Esophagus squamous epithelium (tissue), 5 donors: ENCODE data around the gene PLSCR2. TPM values are rescaled to one million over a fixed set of nuclear protein-coding genes. Genes with fewer than 3 reads are reported as not detected.

Experiments
- DNase-seq: peaks from one replicate; lab custom pipeline; 2025; lab: John Stamatoyannopoulos, UW
- H3K27ac ChIP-seq, 4 donors: fragments of 200-600 bp; sonication (generic); one replicate each; pipeline ENCODE4 v1.5.1; 2016 to 2019; ENCODE audit warnings: mild to moderate bottlenecking in 1 of 4
- H3K27me3 ChIP-seq, 4 donors: fragments of 200-600 bp; sonication (generic); 1 replicate in 3 of 4; 2 replicates in 1 of 4; pipeline versions ENCODE4 v1.5.1 to v1.6.0; 2017 to 2021; ENCODE audit warnings: antibody characterized with exemption in 1 of 4
- H3K36me3 ChIP-seq, 3 donors: fragments of 200-600 bp; sonication (generic); one replicate each; pipeline ENCODE4 v1.5.1; 2016 to 2019
- H3K4me1 ChIP-seq, 3 donors: fragments of 200-600 bp; sonication (generic); one replicate each; pipeline ENCODE4 v1.5.1; 2017 to 2019
- H3K4me3 ChIP-seq, 4 donors: fragments of 200-600 bp; sonication (generic); 1 replicate in 3 of 4; 2 replicates in 1 of 4; pipeline ENCODE4 v1.5.1; 2016 to 2019; ENCODE audit warnings: mild to moderate bottlenecking in 2 of 4, moderate library complexity in 1 of 4
- H3K9me3 ChIP-seq, 3 donors: fragments of 200-600 bp; sonication (generic); one replicate each; pipeline ENCODE4 v1.5.1; 2016 to 2019
- POLR2A ChIP-seq, 4 donors: fragments of 450-650 bp; IDR thresholded peaks; one replicate each; pipeline ENCODE4 v1.6.1; 2017; ENCODE audit warnings: antibody characterized with exemption in 4 of 4, mild to moderate bottlenecking in 4 of 4, moderate library complexity in 3 of 4
- WGBS, 2 donors: methylation state at CpG; one replicate each; pipeline ENCODE4 v1.1.5; 2018; 5-methylcytosine and 5-hydroxymethylcytosine counted together
- intact Hi-C: fragments of 100-400 bp; cut with DNase I; formaldehyde crosslinking; loops from one replicate; pipeline ENCODE4 v1.15.0; 2022
- total RNA-seq, 4 donors: library from RNA; depleted of rRNA; stranded (reverse); fragments of >200 nt; gene quantifications; one replicate each; pipeline ENCODE4 v1.1.0, GENCODE V29; 2016
- TF ChIP-seq, protein P1 (sequence below), 6 experiments: fragments of 450-650 bp in 4 of 6; fragments of 200-600 bp in 2 of 6; sonication (generic) in 2 of 6; IDR thresholded peaks; one replicate each; pipeline ENCODE4 v1.5.1; 2016 to 2019; ENCODE audit warnings: antibody characterized with exemption in 6 of 6, mild to moderate bottlenecking in 4 of 6, moderate library complexity in 4 of 6
- donor health status: DM: yes; HTN: yes; CAD: no.

The PLSCR2 gene
- total RNA-seq, 4 donors from 2014 or later, result not detected

DNA sequence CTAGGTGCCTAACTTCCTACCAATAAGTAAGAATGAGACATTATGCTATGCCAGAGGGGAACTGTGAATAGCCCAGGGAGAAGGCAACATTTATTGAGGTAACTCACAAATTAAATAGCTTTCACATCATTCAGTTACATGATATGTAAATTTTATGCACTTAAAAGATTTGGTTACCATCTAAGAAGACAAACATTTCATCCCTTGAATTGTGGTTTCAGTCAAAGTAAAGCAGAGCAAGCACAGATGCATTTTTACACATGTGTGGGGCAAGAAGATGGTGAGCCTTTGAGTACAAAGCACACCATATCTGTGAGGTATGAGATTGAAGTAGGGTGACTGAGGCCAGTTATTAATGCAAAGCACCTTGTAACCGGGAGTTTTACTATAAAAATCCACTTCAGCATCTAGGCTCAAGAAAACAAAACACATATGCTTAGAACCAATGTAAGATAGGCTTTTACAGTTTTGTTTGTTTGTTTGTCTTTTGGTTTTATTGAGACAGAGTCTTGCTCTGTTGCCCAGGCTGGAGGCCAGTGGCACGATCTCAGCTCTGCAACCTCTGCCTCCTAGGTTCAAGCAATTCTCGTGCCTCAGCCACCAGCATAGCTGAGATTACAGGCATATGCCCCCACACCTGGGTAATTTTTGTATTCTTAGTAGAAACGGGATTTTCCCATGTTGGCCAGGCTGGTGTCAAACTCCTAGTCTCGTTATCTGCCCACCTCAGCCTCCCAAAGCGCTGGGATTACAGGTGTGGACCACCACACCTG is 3.5 kb downstream of the PLSCR2 start:
- H3K4me1 ChIP-seq, result peaks cover 0 to 24% (median 10%) of the 10 kb centered on the region in 3 donors
- H3K4me3 ChIP-seq, result no peak overlapping the region
- no peak overlapping the region for H3K27ac ChIP-seq
- no peaks in the 10 kb centered on the region for H3K27me3 ChIP-seq
- DNase-seq, result no peak
- 80 to 81% methylated on average over 6 of the region's 6 CpGs for WGBS, 2 donors
- H3K9me3 ChIP-seq, result no peaks in the 10 kb centered on the region
- no peaks in the 10 kb centered on the region for H3K36me3 ChIP-seq
- intact Hi-C loops, result no loop called here
- no peak for TF ChIP-seq POLR2A (IDR thresholded peaks at IDR 0.05)
- TF ChIP-seq, protein P1, sequence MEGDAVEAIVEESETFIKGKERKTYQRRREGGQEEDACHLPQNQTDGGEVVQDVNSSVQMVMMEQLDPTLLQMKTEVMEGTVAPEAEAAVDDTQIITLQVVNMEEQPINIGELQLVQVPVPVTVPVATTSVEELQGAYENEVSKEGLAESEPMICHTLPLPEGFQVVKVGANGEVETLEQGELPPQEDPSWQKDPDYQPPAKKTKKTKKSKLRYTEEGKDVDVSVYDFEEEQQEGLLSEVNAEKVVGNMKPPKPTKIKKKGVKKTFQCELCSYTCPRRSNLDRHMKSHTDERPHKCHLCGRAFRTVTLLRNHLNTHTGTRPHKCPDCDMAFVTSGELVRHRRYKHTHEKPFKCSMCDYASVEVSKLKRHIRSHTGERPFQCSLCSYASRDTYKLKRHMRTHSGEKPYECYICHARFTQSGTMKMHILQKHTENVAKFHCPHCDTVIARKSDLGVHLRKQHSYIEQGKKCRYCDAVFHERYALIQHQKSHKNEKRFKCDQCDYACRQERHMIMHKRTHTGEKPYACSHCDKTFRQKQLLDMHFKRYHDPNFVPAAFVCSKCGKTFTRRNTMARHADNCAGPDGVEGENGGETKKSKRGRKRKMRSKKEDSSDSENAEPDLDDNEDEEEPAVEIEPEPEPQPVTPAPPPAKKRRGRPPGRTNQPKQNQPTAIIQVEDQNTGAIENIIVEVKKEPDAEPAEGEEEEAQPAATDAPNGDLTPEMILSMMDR (IDR thresholded peaks at IDR 0.05), result no peak

DNA sequence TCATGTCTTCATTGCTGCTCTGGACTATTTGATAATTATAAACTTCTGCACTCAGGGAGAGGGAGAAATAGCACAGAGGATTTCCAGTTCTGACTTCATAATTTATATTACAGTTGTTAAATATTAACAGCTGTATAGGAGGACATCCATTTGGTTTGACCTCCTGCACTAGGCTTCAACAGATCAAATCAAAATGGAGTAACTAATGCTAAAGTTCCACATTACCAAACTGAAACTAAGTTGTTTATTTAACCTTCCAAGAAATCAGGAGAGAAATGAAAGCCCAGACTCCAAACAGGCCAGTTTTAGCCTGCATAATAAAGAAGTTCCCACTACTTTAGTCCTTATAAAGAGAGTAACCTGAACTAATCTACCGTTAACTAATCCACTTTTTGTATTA is 4.6 kb downstream of the PLSCR2 start:
- H3K9me3 ChIP-seq, result no peaks in the 10 kb centered on the region
- DNase-seq, result no peak
- H3K27me3 ChIP-seq, result no peaks in the 10 kb centered on the region
- H3K36me3 ChIP-seq, result no peaks in the 10 kb centered on the region
- peaks cover 0 to 19% (median 6%) of the 10 kb centered on the region in 3 donors for H3K4me1 ChIP-seq
- WGBS, 2 donors, result 33 to 59% methylated on average over 1 of the region's 1 CpG
- H3K4me3 ChIP-seq, result no peak overlapping the region
- no peak for TF ChIP-seq POLR2A (IDR thresholded peaks at IDR 0.05)
- TF ChIP-seq, protein P1 (IDR thresholded peaks at IDR 0.05), result no peak
- no peak overlapping the region for H3K27ac ChIP-seq
- intact Hi-C loops, result no loop called here

DNA sequence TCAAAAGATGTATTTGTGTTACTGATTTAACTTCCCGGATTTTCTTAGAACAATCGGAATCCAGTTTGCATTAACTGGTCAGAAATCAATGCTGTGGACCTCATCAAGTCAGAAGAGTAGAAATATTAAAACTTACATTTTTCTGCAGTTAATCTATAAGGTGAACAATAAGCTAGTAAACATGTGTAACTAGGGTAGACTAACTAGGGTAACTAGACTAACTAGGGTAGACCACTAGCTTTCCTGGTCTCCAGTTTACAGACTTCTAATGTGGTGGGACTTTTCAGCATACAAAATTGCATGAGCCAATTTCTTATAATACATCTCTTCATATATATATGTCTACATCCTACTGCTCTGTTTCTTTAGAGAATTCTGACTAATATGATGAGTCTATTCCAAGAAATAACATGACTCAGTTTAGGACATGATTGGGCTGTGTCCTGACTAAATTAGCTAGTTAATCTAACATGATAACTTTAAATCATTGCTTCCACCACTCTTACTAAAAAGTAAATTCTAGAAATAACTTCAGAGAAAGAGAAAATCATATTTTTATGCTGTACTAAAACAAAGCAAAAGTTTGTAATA is 5.3 kb downstream of the PLSCR2 start:
- intact Hi-C loops, result no loop called here
- TF ChIP-seq, protein P1 (IDR thresholded peaks at IDR 0.05), result no peak
- TF ChIP-seq POLR2A (IDR thresholded peaks at IDR 0.05), result no peak
- H3K9me3 ChIP-seq, result no peaks in the 10 kb centered on the region
- no peak for DNase-seq
- H3K27me3 ChIP-seq, result no peaks in the 10 kb centered on the region
- WGBS, 2 donors, result 82 to 88% methylated on average over 2 of the region's 2 CpGs
- H3K36me3 ChIP-seq, result no peaks in the 10 kb centered on the region
- H3K4me1 ChIP-seq, result peaks cover 0 to 12% (median 6%) of the 10 kb centered on the region in 3 donors
- no peak overlapping the region for H3K4me3 ChIP-seq
- no peak overlapping the region for H3K27ac ChIP-seq

DNA sequence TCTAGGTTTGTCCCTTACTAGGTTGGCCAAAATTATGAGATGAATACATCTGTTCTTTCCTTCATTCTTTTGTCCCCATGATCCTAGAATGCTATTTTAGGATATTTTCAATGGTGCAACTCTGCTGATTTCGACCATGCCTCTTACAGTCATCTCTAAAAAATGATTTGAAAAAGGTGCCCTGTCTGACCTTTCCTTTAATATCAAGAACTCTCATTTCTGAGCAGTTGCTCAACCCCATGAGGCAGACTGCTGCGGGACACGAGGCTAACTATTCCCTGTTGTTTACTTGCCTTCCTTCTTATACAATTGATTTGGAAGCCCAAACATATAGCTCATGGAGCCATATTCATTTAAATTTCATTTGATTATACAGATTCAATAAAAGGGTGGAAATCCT is 14.6 kb downstream of the PLSCR2 start:
- Histone ChIP-seq H3K36me3 (no peaks in the 10 kb centered on the region), H3K4me1 (no peaks in the 10 kb centered on the region), H3K27ac (no peak overlapping the region), H3K27me3 (no peaks in the 10 kb centered on the region), H3K9me3 (no peaks in the 10 kb centered on the region), H3K4me3 (no peak overlapping the region)
- WGBS, 2 donors, result 65 to 80% methylated on average over 3 of the region's 3 CpGs
- intact Hi-C loops, result no loop called here
- no peak for DNase-seq
- TF ChIP-seq, protein P1 (IDR thresholded peaks at IDR 0.05), result no peak

DNA sequence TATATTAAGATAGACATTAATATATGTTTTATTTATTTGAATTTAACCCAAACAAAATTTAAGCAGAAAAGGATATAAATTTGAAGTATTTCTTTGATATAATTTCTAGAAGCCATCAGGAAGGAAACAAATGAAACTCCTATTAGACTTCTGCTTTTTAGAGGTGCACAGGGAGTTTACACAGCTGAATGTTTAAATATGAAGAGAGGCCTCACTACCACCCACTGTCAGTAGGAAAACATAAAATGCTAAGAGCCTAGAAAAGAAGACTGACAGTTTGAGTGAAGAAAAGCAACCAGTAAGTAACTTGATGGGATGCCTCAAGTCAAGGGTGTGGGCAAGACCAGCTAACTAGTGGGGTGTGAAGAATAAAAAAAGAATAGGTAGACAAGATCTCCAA is 19.7 kb downstream of the PLSCR2 start:
- TF ChIP-seq POLR2A (IDR thresholded peaks at IDR 0.05), result no peak
- TF ChIP-seq, protein P1 (IDR thresholded peaks at IDR 0.05), result no peak
- H3K36me3 ChIP-seq, result no peaks in the 10 kb centered on the region
- no peak overlapping the region for H3K4me3 ChIP-seq
- intact Hi-C loops, result no loop called here
- no peaks in the 10 kb centered on the region for H3K27me3 ChIP-seq
- H3K4me1 ChIP-seq, result no peaks in the 10 kb centered on the region
- no peaks in the 10 kb centered on the region for H3K9me3 ChIP-seq
- no peak for DNase-seq
- no peak overlapping the region for H3K27ac ChIP-seq
